HTERT RPE-1 (cell line): ENCODE data around the gene GPM6B.

Experiments used
- in situ Hi-C: fragments of 300-500 bp; cut with MboI; formaldehyde crosslinking; loops from 4 replicates; pipeline ENCODE4 v1.14.3; 2020; ENCODE audit warnings: low sequenced_read_pairs

The GPM6B gene

DNA sequence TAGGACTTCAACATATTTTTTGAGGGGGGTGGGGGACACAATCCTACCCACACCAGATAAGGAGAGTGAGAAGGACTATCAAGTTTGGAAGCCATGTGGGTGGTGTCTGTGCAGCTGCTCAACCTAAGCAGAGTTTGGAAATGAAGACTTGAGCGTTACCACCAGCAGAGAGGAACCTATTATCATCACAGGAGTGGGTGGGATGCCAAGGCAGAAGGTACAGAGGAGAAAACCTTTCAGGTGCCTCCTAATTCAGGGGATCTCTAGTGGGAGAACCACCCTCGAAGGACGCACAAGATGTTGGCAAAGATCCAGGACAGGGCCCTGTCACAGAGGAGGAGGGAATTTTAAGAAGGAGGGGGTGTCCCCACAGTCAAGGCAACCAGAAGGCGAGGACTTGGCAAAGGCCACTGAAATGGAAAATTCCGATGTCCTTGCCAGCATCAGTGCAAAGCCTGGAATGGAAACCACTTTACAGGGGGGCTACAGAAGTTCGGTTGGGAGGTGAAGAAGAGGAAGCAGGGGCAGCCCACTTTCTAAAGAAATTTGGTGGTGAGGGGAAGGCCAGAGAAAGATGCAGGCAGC lies 8.4 kb upstream of the GPM6B start:
- in situ Hi-C loops = no loop called here

DNA sequence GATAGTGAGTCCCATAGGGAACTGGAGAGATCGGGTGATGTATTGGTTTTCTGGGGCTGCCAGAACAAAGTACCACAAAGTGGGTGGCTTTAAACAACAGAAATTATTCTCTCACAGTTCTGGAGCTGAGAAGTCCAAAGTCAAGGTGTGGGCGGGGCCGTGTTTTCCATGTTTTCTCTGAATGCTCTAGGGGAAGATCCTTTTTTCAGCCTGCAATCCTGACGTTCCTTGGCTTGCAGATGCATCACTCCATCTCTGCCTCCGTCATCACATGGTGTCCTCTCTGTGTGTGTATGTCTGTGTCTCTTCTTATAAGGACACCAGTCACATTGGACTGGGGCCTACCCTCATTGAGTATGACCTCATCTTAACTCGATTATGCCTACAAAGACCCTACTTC lies 7.9 kb upstream of the GPM6B start:
- in situ Hi-C loops = no loop called here

DNA sequence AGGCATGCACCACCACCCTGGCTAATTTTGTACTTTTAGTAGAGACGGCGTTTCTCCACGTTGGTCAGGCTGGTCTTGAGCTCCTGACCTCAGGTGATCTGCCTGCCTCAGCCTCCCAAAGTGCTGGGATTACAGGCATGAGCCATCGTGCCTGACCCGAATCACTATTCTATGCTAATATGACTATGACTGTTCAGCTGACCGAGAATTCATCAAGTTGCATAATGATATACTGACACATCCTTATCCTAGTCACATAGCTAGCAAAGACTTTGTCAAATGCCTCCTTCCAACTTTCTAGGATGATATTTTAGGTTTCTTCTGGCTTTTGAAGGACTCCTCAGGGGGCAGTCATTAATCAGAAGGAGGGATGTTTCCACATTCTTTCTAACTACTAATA lies 4.8 kb upstream of the GPM6B start:
- in situ Hi-C loops = no loop called here

DNA sequence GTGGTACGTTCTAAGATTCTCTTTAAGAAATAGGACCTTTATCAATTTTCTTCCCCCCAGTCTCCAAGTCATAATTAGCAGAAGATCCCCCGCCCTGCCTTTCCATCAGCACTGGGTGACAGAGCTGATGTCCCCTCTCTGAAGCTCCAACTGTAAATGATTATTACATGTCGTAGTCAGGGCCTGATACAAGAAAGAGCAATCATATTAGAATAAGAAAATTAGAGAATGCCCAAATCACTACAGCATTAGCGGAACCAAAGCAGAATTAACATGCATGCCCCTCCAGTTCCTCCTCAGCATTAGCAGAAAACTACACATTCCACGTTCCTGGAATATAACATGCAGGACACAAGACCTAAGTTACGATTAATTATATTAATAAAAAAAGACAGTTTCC lies 717 bp downstream of the GPM6B start:
- in situ Hi-C loops = no loop called here

DNA sequence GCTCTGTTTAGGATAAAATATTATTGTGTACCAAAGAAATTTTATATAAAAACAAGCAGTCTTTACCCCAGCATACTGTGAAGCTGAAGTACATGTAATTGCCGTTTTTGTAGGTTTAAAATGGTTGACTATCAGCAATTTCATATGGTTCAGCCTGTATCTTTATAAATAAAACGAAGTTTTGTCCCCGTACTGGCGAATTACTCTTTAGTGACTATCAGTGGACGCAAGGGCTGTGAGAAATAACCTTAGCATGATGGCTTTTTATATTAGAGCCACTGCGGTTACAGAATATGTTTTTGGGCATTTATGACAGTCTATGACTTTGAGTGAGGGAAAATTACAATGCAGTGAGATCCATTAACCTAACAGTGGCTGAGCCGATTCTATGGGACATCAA lies 1.2 kb downstream of the GPM6B start:
- in situ Hi-C loops = no loop called here

DNA sequence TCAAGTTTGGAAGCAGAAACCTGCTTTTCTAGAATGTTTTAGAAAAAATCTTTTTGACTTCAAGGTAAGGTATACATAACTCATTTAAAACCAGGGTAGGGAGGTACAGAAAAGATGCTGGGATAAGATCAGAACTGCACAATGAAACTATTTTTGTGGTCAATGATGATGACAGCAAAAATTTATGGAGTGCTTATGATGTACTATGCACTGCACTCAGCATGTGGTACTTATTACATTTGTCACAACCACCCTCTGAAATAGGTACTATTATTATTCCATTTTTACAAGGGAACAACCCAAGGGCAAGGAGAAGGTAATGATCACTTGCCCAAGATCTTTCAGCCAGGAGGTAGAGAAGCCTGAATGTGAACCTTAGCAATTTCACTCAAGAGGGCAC lies 8.0 kb downstream of the GPM6B start:
- in situ Hi-C loops = no loop called here

DNA sequence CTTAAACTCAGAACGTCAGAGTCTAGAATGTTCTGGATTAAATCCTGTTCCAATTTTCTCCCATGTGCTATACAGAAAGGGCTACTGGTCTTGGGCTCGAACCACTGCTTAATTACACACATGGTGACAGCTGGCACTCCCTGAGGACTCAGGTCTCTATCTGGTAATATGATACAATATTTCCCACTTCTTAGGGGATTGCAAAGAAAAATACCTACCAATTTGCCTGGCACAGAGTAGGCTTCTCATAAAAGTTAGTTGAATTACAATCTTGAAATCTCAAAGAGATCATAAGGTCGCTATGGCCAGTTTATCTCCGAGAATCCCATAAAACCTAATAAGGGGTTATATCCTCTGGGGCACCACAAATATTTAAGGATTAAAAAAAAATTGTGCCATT lies 8.6 kb downstream of the GPM6B start:
- in situ Hi-C loops = no loop called here

DNA sequence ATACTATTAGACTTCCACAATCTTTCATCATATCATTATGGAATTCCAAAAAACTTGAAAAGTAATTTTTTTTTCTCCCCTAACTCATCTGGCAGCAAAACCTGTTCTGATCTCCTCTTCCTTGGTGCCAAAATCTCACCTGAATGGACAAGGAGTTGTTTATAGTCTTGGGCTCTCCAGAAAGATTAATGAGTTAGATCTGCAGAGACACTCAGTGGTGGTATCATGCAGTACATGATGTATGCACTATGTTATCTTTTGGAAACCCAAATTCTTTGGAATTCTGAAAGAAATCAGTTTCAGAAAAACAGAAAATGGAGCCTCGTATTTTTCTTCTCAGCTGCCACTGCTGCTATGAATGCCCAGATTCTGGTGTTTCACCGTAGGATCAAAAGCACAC lies 11.7 kb downstream of the GPM6B start:
- in situ Hi-C loops = no loop called here

DNA sequence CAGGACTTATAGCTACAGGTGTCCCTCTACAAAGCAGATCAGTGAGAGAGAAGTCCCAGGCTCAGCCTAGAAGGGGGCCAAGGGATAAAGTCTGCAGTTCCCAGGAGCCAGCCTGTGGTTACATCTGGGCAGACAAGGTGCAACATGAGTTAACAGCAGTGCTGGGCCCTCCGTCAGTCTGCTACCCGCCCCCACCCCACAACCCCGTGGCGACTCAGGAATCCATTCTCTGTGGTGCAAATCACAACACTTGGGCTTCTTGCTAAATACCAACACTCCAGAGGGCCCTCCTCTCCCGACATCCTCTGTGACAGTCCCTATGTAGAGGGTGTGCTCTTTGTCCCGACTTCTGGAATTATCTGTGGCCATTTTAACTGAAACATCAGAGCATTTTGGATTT lies 13.8 kb downstream of the GPM6B start:
- in situ Hi-C loops = no loop called here

DNA sequence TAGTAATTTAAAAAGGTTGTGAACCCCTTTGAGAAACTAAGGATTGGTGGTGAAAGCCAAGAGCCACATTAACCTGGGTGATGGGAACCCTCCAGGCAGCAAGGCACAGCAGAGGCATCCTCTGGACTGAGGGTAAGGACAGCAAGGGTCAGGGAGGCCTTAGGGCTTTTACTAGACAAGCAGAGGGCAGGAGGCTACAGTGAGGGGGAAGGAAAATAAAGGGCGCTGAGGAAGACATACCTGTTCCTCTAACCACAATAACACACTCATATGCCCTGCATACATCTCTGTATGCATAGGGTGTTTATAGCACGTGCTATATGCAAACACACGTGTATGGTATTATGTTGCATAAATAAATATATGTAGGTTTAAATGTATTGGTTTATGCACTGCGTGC lies 18.7 kb downstream of the GPM6B start:
- in situ Hi-C loops = no loop called here

DNA sequence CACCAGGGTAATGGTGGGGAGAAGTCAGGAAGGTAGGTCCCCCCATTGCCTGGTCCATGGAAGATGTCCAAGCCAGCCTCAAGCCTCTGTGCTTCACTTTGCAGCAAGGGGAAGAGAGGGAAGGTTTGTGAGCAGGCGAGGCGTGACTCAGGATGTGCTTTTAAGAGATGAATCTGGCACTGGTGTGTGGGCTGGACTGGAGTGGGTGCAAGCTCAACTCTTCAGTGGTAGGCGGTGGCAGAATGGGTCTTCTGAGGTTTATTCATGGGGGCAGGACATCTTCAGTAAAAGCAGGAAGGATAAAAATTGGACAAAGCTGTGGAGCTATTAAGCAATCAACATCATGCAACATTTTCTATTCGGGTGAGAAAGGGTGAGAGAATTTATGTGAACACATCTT lies 19.4 kb downstream of the GPM6B start:
- in situ Hi-C loops = no loop called here

DNA sequence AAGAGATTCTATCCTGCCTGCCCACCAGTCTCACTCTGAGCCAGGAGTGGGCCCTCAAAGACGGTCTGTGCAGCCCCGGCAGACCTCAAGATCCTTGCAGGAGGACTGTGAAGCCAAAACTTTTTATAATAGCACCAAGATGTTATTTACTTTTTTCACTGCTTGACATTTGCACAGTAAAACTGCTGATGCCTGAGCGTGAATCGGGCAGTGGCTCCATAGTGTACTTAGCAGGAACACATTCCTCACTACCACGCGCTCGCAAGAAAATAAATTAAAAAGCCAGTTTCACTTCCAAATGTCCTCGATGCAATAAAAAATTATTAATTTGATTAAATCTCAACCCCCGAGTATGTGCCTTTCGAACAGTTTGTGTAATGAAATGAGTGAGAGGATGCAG lies 22.5 kb downstream of the GPM6B start:
- in situ Hi-C loops = no loop called here

DNA sequence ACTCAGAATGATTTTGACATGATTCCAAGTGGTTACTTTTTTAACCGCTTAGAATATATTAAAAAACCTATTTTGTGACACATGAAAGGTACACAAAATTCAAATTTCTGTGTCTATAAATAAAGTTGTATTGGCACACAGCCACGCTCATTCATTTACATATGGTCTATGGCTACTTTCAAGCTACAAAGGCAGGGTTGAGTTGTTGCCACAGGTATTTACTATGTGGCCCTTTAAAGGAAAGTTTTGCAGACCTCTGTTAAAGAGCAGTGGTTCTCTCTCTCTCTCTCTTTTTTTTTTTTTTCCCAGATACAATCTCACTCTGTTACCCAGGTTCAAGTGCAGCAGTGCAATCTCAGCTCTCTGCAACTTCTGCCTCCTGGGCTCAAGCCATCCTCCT lies 23.0 kb downstream of the GPM6B start:
- in situ Hi-C loops = no loop called here

DNA sequence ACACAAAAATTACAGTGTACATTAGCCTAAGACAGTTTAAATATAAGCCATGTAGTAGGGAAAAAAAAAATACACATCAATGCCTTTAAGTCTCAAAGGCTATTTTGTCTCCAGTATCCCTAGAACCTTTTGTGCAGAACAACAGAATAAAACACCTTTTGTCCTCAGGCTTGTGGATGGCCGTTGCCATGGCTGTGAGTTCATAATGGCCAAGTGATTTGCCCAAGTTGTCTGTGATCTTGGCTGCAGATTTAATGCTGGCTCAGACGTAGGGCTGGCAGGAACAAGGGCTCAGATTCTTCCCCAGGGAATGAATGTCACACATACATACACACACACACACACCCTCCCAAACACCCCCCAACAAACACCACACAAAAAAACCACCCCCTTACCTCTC lies 25.3 kb downstream of the GPM6B start:
- in situ Hi-C loops = no loop called here

DNA sequence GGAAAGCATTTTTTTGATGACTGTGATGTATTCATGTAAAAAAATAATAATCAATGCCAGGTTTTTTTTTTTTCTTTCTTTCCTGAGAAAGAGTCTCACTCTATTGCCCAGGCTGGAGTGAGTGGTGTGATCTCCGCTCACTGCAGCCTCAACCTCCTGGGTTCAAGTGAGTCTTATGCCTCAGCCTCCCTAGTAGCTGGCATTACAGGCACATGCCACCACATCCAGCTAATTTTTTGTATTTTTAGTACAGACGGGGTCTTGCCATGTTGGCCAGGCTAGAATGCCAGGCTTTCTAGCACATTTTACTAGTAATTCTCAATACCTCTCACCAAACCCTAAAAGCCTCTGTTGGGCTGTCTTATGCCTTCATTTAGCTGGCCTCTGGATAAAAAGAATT lies 25.7 kb downstream of the GPM6B start:
- in situ Hi-C loops = no loop called here

DNA sequence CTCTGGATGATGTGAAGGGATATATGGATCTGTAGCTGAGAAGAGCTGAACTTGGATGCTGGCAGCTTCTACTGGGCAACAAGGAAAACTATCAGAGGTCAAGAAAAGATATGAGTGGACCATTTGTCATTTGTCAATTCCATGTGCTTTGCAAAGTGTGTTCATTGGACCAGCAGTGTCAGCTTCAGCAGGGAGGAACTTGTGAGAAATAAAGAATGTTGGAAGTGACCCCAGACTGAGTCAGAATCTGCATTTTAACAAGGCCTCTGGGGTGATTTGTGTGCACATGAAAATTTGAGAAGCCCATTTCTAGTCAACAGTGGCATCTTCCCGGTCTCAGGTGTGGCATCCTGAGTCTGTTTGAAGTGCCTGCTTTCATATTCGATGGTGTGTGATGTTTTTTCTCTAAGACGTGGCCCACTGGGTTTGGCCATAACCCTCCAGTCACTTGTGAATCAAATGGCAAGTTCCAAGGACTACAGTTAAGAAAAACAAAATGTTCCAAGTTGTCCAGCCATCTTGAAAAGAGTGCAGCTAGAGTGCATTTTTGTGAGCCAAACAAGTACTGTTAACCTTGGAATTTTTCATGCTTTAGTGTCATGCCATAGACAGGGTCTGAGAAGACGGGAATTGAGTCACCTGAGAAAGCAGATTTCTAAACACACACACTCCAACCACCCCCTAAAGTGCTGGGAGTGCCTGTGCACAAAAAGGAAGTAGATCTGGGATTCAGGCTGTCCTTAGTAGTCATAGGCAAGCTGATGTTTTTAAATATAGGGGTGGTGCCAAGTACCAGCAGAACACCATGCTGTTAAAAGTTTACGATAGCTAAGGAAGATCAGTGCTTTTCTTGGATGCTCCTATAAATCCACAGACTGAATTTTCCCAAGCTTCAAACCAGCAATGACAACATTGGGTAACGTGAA lies 26.4 kb downstream of the GPM6B start:
- in situ Hi-C loops = no loop called here

DNA sequence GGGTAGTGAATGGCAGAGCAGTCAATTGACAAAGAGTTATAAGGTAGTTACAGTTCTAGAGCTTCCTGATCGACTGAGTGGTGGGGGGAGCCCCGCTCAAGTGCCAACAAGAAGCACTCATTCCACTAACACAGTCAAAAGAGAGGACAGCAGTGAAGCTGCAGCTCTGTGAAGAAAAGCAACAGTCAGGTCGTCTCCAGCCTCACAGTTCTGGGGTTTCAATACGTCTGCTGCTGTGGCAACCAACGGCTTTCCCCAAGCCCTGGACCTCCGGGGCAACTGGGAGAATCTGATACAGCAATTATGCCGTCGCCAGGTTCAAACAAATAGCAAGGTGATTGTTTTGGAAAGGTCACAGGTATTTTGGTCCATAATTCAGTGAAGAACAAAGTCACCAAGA lies 30.8 kb downstream of the GPM6B start:
- in situ Hi-C loops = no loop called here

DNA sequence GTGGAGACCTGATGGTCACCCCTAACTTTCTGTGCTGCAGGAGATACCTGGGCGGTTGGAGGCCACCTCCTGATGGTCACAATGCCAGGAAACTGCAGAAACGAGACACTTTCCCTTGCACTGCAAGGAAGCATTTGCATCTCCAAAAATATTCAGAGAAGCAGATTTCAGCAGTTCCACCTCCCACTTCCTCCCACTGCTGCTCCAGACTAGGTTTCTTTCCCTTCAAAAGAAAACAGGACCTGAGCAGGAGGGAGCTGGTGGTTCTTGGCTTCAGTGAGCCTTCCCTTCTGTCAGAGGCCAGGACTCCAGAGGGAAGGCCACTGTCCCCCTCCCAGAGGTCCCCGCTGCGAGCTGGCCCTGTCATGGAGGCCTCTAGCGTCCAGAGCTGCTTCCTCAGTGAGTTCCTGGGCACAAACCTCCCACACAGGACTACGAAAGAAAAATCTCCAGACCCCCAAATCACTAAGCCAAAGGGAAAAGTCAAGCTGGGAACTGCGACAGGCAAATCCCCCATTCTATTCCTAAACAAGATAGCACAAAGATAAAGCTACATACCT lies 35.9 kb downstream of the GPM6B start:
- in situ Hi-C loops = no loop called here

DNA sequence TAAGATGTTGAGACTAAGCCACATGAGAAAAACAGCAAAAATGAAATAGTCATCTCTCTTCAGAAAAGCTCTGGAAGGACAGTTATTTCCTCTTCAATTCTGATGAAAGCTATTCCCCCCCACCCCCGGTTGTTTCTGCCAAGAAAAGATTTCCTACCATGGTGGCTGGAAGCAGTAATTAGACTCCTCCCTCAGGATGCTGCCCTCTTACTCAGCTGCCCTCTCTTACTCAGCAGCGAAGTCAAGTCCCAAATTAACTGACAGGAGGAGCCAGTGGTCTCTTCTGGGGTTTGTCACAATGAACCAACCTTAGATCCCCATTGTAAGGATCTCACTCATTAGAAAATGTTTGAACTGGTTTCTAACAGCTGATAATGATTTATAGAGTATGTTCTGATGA lies 38.0 kb downstream of the GPM6B start:
- in situ Hi-C loops = no loop called here

DNA sequence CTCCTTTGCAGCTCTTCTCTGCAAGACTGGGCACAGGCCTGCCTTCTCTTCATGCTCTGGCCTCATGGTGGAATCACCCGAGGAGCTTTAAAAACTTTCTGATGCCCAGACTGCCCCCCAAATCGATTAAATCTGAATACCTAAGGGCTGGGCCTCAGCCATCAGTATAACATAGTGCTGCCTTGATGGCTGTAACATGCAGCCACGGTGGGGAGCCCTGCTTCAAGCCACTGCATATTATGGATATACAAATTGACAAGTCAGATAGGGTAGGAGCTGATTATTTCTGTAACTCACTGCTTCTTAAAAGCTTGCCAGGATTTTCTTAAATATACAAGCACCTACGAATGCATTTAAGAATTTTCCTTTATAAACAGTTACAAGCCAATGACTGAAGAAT lies 40.5 kb downstream of the GPM6B start:
- in situ Hi-C loops = no loop called here

DNA sequence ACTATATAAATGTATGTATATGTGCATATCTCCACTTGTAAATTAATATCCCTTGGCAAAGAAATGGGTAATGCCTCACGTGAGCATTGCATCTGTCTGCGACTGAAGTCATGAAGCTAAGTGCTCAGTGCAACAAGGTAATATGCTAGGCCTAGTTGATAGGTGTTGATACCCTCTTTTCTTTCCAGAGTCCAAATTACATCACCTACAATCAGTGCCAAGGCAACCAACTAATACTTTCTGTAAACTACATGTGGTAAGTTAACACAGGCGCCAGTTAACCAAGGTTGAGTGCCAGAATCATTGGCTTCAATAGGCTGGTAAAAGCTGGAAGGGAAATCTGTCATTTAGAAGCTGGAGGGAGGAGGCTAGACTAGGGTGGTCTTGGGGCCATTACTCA lies 41.1 kb downstream of the GPM6B start:
- in situ Hi-C loops = no loop called here

DNA sequence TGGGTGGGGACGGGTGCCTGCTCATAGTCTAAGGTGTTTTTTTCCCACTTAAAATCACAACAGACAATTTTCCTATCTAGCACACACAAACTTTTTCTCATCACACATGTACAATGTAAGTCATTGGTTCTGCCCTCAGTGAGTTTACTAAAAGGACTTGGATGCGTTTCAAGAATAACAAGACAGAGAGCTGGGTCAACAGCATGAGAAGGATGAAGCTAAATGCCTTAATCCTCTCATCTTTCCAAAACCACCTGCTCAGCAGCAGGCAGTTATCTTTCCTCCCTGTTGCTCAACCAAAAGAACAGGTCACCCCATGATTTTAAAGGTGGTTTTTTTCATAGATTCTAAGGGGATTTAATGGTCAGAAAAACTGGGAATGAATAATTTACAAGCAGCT lies 42.2 kb downstream of the GPM6B start:
- in situ Hi-C loops = no loop called here
